Embryonic facial prominence (tissue), 1 donor: Measurements from ENCODE around the gene SH3RF3.

Experiments used
- DNase-seq: peaks from one replicate; pipeline ENCODE4 v3.0.0-alpha.2; 2016; ENCODE audit errors: extremely low spot score

SH3RF3 gene

GRCh38 chr2:109451671-109452070, 322.7 kb downstream of the SH3RF3 start:
- no peak for DNase-seq

- no peak for DNase-seq
These were observed 323.6 kb downstream of the SH3RF3 start for GRCh38 chr2:109452318-109453305.

GRCh38 chr2:109453371-109453995, 324.5 kb downstream of the SH3RF3 start:
- no peak for DNase-seq

GRCh38 chr2:109454304-109454703, 325.3 kb downstream of the SH3RF3 start:
- DNase-seq: no peak

GRCh38 chr2:109454765-109455394, 325.9 kb downstream of the SH3RF3 start:
- DNase-seq: no peak

- no peak for DNase-seq
These were observed 327.0 kb downstream of the SH3RF3 start for GRCh38 chr2:109455731-109456691.

GRCh38 chr2:109456776-109457175, 327.8 kb downstream of the SH3RF3 start:
- no peak for DNase-seq

GRCh38 chr2:109457366-109457765, 328.4 kb downstream of the SH3RF3 start:
- no peak for DNase-seq

- no peak for DNase-seq
These were observed 328.8 kb downstream of the SH3RF3 start for GRCh38 chr2:109457794-109458193.

- DNase-seq: no peak
These were observed 329.5 kb downstream of the SH3RF3 start for GRCh38 chr2:109458512-109458911.

GRCh38 chr2:109459485-109459884, 330.5 kb downstream of the SH3RF3 start:
- no peak for DNase-seq

- DNase-seq: no peak
These were observed 331.7 kb downstream of the SH3RF3 start for GRCh38 chr2:109460553-109461324.

GRCh38 chr2:109463236-109463635, 334.2 kb downstream of the SH3RF3 start:
- DNase-seq: no peak

GRCh38 chr2:109463891-109464290, 334.9 kb downstream of the SH3RF3 start:
- no peak for DNase-seq

- DNase-seq: no peak
These were observed 337.9 kb downstream of the SH3RF3 start for GRCh38 chr2:109466674-109467575.

GRCh38 chr2:109467701-109468100, 338.7 kb downstream of the SH3RF3 start:
- DNase-seq: no peak

GRCh38 chr2:109468893-109469292, 339.9 kb downstream of the SH3RF3 start:
- DNase-seq: no peak

- no peak for DNase-seq
These were observed 342.7 kb downstream of the SH3RF3 start for GRCh38 chr2:109471658-109472057.

- no peak for DNase-seq
These were observed 343.4 kb downstream of the SH3RF3 start for GRCh38 chr2:109472331-109472959.
